ENCODE measurements around the gene MPZL3. TPM values are rescaled to one million over a fixed set of nuclear protein-coding genes. Genes with fewer than 3 reads are reported as not detected.

Gene MPZL3
- polyA plus RNA-seq, 1 of the 3 experiments (the other 2 are of a cell fraction), result 0.38 TPM

GRCh38 chr11:118200901-118201680 lies 51.1 kb downstream of the MPZL3 start:
- no peaks in the 10 kb centered on the region for H3K9me2 ChIP-seq
- H3K4me2 ChIP-seq, result no peak overlapping the region
- H3K9ac ChIP-seq, result no peak overlapping the region
- H3K4me3 ChIP-seq (ENCODE audit: low read depth in 2 of 2, low read length in 1 of 2), result no peak overlapping the region
- no peaks in the 10 kb centered on the region for H3K36me3 ChIP-seq (replicated peaks in 1 of 2; ENCODE audit: control insufficient read depth in 1 of 2, insufficient read depth in 2 of 2, low read length in 1 of 2)
- H3F3A ChIP-seq (replicated peaks; ENCODE audit: insufficient read depth), result no peaks in the 10 kb centered on the region
- 29% methylated on average over 9 of the region's 9 CpGs for WGBS (ENCODE audit: low lambda C conversion rate)
- H3K4me1 ChIP-seq (ENCODE audit: control insufficient read depth in 1 of 2, insufficient read depth in 2 of 2, low read depth in 1 of 2, low read length in 1 of 2), result peaks cover 0 to 2% of the 10 kb centered on the region in 2 experiments; a peak in 1 of 4 replicates
- no peaks in the 10 kb centered on the region for H4K20me1 ChIP-seq (ENCODE audit: insufficient read depth)
- no peaks in the 10 kb centered on the region for H3K79me2 ChIP-seq (ENCODE audit: insufficient read depth)
- DNase-seq, result no peak
- peaks cover 37% of the 10 kb centered on the region; the same call in 1 of the 2 replicates for H3K27me3 ChIP-seq (ENCODE audit: insufficient read depth)
- TF ChIP-seq RCOR1 (IDR thresholded peaks at IDR 0.05; ENCODE audit: low read length) (no peak), REST (IDR thresholded peaks at IDR 0.05; ENCODE audit: low read depth, low read length) (no peak), NRF1 (IDR thresholded peaks at IDR 0.05; ENCODE audit: low read depth, low read length) (no peak), CTCF (IDR thresholded peaks at IDR 0.05) (no peak), GATA2 (CRISPR knock-in tag; IDR thresholded peaks at IDR 0.05) (no peak), IRF3 (IDR thresholded peaks at IDR 0.05; ENCODE audit: low read depth, low read length) (no peak), USF2 (IDR thresholded peaks at IDR 0.05; ENCODE audit: borderline replicate concordance, low read depth, low read length) (no peak), RAD21 (IDR thresholded peaks at IDR 0.05; ENCODE audit: low read length) (no peak), CHD2 (IDR thresholded peaks at IDR 0.05; ENCODE audit: low read length, partially characterized antibody) (no peak), RXRA (IDR thresholded peaks at IDR 0.05; ENCODE audit: borderline replicate concordance, low read depth) (no peak), PBX3 (IDR thresholded peaks at IDR 0.05) (no peak), TAF1 (IDR thresholded peaks at IDR 0.05; ENCODE audit: borderline replicate concordance, low read depth, low read length) (no peak), GABPA (IDR thresholded peaks at IDR 0.05; ENCODE audit: low read depth) (no peak), MAX (IDR thresholded peaks at IDR 0.05; ENCODE audit: low read depth) (no peak), RFX5 (IDR thresholded peaks at IDR 0.05; ENCODE audit: low read length) (no peak), FOXM1 (IDR thresholded peaks at IDR 0.05; ENCODE audit: low read depth) (no peak), EZH2phosphoT487 (IDR thresholded peaks at IDR 0.05; ENCODE audit: borderline replicate concordance, low read depth) (no peak)
- ChIA-PET POLR2A (no interaction called here), CTCF (no interaction called here)
- H3K9me3 ChIP-seq, result no peaks in the 10 kb centered on the region
- no peak overlapping the region for H3K27ac ChIP-seq (ENCODE audit: low read depth in 2 of 2, low read length in 1 of 2)
- no peak overlapping the region for H2AFZ ChIP-seq (ENCODE audit: low read depth)

Measured in SK-N-SH (cell line).